Astrocyte of the cerebellum (primary cell): ENCODE measurements around the gene AHCY.

Experiments
- DNase-seq: peaks from one replicate; pipeline ENCODE4 v3.0.0-alpha.2; 2011; ENCODE audit warnings: low read depth
- H3K4me3 ChIP-seq: 2 replicates; pipeline ENCODE4 v1.5.1; 2011; ENCODE audit warnings: mild to moderate bottlenecking, low read depth, low read length, moderate library complexity
- in situ Hi-C: cut with HindIII; loops from 2 replicates; pipeline ENCODE4 v1.10.0; 2017; ENCODE audit warnings: low sequenced_read_pairs
- TF ChIP-seq, protein P1 (sequence below): IDR thresholded peaks from 2 replicates; pipeline ENCODE4 v1.5.1; 2012; ENCODE audit warnings: low read length, low read depth, moderate library complexity, mild to moderate bottlenecking; ENCODE audit errors: missing control alignments

AHCY gene

DNA sequence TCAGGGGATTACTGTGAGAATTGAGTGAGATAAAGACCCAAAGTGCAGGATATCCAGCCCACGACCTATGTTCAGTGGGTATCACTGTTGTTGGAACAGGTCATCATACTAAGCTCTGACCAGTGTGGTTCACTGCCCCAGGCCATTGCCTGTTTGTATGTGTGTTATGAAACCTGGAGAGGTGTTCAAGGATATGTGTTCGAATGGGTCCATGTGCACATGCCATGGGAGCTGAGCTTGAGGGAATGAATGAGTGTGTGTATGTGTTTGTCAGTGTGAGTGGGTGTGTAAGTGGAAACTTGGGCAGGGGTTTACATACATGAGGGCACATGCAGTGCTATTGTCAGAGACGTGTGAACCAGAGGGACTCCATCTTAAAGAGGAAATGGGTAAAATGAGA, 17.7 kb upstream of the AHCY start:
- TF ChIP-seq, protein P1, sequence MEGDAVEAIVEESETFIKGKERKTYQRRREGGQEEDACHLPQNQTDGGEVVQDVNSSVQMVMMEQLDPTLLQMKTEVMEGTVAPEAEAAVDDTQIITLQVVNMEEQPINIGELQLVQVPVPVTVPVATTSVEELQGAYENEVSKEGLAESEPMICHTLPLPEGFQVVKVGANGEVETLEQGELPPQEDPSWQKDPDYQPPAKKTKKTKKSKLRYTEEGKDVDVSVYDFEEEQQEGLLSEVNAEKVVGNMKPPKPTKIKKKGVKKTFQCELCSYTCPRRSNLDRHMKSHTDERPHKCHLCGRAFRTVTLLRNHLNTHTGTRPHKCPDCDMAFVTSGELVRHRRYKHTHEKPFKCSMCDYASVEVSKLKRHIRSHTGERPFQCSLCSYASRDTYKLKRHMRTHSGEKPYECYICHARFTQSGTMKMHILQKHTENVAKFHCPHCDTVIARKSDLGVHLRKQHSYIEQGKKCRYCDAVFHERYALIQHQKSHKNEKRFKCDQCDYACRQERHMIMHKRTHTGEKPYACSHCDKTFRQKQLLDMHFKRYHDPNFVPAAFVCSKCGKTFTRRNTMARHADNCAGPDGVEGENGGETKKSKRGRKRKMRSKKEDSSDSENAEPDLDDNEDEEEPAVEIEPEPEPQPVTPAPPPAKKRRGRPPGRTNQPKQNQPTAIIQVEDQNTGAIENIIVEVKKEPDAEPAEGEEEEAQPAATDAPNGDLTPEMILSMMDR = no peak
- in situ Hi-C loops = no loop called here
- DNase-seq = no peak
- no peak overlapping the region for H3K4me3 ChIP-seq

DNA sequence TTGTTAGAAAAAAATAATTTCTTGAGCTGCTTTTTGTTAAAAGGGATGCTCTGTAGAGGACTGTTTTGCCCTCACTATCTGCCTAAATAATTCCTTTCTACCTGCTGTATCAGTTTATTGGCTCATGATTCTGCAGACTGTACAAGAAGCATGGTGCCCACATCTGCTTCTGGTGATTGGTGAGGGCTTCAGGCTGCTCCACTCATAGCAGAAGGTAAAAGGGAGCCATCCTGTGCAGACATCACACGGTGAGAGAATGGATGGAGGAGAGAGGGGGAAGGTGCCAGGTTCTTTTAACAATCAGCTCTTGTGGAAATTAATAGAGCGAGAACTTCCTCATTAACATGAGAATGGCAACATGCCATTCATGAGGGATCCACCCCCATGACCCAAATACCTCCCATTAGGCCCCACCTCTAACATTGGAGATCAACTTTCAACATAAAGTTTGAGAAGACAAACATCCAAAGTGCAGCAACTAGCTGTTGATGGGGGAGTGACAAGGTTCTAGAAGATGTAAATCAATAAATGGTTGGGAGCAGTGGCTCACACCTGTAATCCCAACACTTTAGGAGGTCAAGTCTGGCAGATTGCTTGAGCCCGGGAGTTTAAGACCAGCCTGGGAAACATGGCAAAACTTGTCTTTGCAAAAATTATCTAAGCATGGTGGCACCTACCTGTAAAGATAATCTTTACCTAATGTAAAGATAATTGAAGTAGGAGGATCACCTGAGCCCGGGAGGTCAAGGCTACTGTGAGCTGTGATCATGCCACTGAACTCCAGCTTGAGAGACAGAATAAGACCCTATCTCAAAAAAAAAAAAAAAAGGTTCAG, 15.7 kb upstream of the AHCY start:
- DNase-seq = no peak
- in situ Hi-C loops = no loop called here

DNA sequence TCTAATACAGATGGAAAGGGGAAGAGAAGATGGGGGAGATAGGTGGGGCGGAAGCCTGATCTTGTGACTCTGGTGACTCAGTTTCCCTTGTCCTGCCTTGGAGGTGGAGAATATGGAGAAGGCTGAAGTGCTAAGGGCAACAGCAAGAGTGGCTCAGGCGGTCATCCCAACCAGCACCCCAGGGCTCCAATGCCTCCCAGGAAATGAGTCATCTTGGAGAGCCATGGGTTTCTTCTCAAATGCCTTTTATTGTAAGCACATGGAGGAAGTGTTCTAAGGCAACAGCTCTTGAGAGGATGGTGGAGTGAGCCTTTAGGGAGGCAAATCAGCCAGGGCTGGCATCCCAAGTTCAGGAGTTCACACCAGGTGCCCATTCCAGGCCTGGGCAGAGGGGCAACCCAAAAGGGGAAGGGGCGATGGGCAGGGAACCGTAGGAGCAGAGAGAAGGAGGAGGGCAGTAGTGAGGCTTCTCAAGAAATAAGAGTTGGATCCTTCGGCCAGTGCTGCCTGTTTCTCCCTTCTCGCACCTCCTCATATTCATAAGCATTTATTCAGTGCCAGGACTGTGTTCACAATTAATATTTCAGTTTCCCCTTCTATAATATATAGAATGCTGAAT, 13.2 kb upstream of the AHCY start:
- no peak for DNase-seq
- in situ Hi-C loops = no loop called here
- no peak overlapping the region for H3K4me3 ChIP-seq
- TF ChIP-seq, protein P1 = no peak

More for the DNA sequence above, 15.7 kb upstream of the AHCY start:
- no peak overlapping the region for H3K4me3 ChIP-seq
- TF ChIP-seq, protein P1 = no peak

DNA sequence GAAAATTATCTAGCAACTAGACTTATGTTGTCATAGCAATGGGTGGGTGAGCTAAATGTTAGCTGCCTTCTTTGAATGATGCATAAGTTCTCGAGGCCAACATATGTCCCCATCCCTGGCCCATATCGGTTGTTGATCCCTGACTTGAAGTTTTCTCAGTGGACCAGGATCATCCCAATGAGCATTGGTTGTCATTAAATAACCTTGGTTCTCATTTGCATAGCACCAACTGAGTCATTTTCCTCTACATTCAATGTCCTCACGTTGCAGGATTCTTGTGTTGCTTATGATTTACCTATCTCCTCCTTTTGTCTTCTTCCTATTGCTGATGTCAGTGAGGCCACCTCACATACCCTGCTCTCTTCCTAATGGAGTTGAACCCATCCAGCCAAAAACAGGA, 12.1 kb upstream of the AHCY start:
- no peak for DNase-seq
- no peak overlapping the region for H3K4me3 ChIP-seq
- TF ChIP-seq, protein P1 = no peak
- in situ Hi-C loops = no loop called here

DNA sequence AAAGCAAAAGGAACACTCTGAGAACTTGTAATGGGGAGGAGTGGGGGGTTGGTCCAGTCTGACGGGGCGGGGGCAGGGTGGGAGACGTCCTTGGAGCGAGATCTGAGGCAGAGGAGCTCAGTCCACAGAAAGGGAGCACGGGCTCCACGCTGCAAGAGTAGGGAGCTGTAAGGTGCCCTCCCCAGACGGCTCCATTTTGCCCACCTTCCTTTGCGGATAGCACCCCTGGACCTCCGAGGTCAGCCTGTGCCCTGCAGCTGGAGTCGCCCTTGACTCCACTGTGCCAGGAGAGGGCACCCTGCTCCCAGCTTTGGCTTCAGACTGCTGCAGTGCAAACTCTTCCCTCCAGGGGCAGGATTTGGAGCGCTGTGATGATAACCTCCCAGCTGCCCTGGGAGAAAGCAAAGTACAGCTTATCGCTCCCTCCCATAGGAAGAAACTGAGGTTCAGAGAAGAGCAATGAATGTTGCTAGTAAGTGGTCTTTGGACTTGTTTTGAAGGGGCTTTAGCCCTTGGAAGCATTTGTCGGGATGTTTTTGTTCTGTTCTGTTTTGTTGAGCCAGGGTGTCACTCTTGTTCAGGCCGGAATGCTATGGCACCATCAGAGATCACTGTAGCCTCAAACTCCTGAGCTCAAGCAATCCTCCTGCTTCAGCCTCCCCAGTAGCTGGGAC, 9.5 kb upstream of the AHCY start:
- H3K4me3 ChIP-seq = peak overlapping the region; percentile 28
- DNase-seq = peak; percentile 67
- in situ Hi-C loops = no loop called here
- TF ChIP-seq, protein P1 = peak; percentile 100

DNA sequence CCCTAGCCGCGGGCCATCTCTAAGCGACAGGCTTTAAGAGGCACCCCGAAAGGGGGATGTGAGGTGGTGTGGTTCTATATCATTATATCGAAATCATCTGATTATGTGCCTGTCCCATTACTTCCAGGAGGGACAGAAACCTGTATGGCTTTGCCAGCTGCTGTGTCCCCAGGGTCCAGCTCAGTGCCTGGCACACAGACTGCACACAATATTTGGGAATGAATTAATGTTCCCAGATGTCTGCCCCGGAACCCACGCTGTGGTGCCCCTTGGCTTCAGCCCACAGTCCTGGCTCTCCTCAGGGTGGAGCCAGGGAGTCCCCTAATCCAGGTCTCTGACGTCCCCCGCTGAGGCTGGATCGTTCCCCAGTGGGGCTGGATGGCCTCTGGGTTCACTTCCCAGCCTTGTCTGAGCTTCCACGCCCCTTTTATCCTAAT, 8.9 kb upstream of the AHCY start:
- H3K4me3 ChIP-seq = peak overlapping the region; percentile 18
- in situ Hi-C loops = no loop called here
- no peak for DNase-seq
- TF ChIP-seq, protein P1 = no peak
